ENCODE measurements around the gene PDXK.

GRCh38 chr21:43759651-43760050 lies 40.7 kb downstream of the PDXK start:
- TF ChIP-seq POLR2A (IDR thresholded peaks at IDR 0.05) (no peak), CTCF (IDR thresholded peaks at IDR 0.05) (no peak)

Data from uterus (tissue), 2 donors.